Astrocyte (in vitro differentiated cells and primary cell): ENCODE results near the gene GPR15. TPM values are rescaled to one million over a fixed set of nuclear protein-coding genes. Genes with fewer than 3 reads are reported as not detected.

Experiments
- DNase-seq: peaks from one replicate; pipeline ENCODE4 v3.0.0-alpha.2; 2010; ENCODE audit warnings: low read depth
- FAIRE-seq: peaks from 2 replicates; lab custom pipeline; 2011; peaks lifted over from hg19 to GRCh38; lab: Jason Lieb, UNC
- H2AFZ ChIP-seq: 2 replicates; pipeline ENCODE4 v1.6.0; 2012; ENCODE audit warnings: low read depth, low read length, inconsistent platforms
- H3K27ac ChIP-seq: 2 replicates; pipeline ENCODE4 v1.5.1; 2011; ENCODE audit warnings: low read depth, low read length, inconsistent platforms
- H3K27me3 ChIP-seq: 2 replicates; pipeline ENCODE4 v1.6.0; 2011; ENCODE audit warnings: low read length, inconsistent platforms; ENCODE audit not compliant: insufficient read depth
- H3K36me3 ChIP-seq: 2 replicates; pipeline ENCODE4 v1.5.1; 2011; ENCODE audit warnings: low read length, inconsistent platforms; ENCODE audit not compliant: insufficient read depth
- H3K4me1 ChIP-seq: 2 replicates; pipeline ENCODE4 v1.5.1; 2011; ENCODE audit warnings: low read length, inconsistent platforms; ENCODE audit not compliant: insufficient read depth
- H3K4me2 ChIP-seq: 2 replicates; pipeline ENCODE4 v1.6.0; 2012; ENCODE audit warnings: low read length, inconsistent platforms
- H3K4me3 ChIP-seq: 2 replicates; pipeline ENCODE4 v1.5.1; 2011; ENCODE audit warnings: low read depth, mild to moderate bottlenecking, low read length, inconsistent platforms; ENCODE audit not compliant: insufficient read depth
- H3K79me2 ChIP-seq: 2 replicates; pipeline ENCODE4 v1.6.0; 2012; ENCODE audit warnings: mild to moderate bottlenecking, low read length, inconsistent platforms; ENCODE audit not compliant: insufficient read depth
- H3K9ac ChIP-seq: 2 replicates; pipeline ENCODE4 v1.6.0; 2012; ENCODE audit warnings: mild to moderate bottlenecking, low read length, inconsistent platforms
- H3K9me3 ChIP-seq: 2 replicates; pipeline ENCODE4 v1.5.1; 2012; ENCODE audit warnings: low read depth, mild to moderate bottlenecking, low read length, inconsistent platforms; ENCODE audit not compliant: insufficient read depth
- H4K20me1 ChIP-seq: 2 replicates; pipeline ENCODE4 v1.6.0; 2012; ENCODE audit warnings: low read length, inconsistent platforms; ENCODE audit not compliant: insufficient read depth
- H3K27ac Mint-ChIP-seq: one replicate; pipeline ENCODE4 v1.8.0; 2021; ENCODE audit warnings: mild to moderate bottlenecking, mixed read lengths; ENCODE audit not compliant: unreplicated experiment
- H3K27me3 Mint-ChIP-seq: one replicate; pipeline ENCODE4 v1.8.0; 2021; ENCODE audit warnings: low read depth, mixed read lengths; ENCODE audit not compliant: unreplicated experiment
- H3K36me3 Mint-ChIP-seq: one replicate; pipeline ENCODE4 v1.8.0; 2021; ENCODE audit warnings: low read depth, mixed read lengths; ENCODE audit not compliant: unreplicated experiment
- H3K4me1 Mint-ChIP-seq: one replicate; pipeline ENCODE4 v1.8.0; 2021; ENCODE audit warnings: low read depth, mixed read lengths; ENCODE audit not compliant: unreplicated experiment
- H3K4me3 Mint-ChIP-seq: one replicate; pipeline ENCODE4 v1.8.0; 2021; ENCODE audit warnings: mild to moderate bottlenecking, moderate library complexity, mixed read lengths; ENCODE audit not compliant: unreplicated experiment
- H3K9me3 Mint-ChIP-seq: one replicate; pipeline ENCODE4 v1.8.0; 2021; ENCODE audit warnings: mild to moderate bottlenecking, mixed read lengths; ENCODE audit not compliant: unreplicated experiment
- CTCF ChIP-seq: IDR thresholded peaks from 2 replicates; pipeline ENCODE4 v1.5.1; 2011; ENCODE audit warnings: low read depth, mild to moderate bottlenecking, inconsistent platforms, low read length, moderate library complexity; ENCODE audit not compliant: insufficient read depth
- EZH2 ChIP-seq: IDR thresholded peaks from 2 replicates; pipeline ENCODE4 v1.6.1; 2012; ENCODE audit warnings: mild to moderate bottlenecking, low read length, inconsistent platforms; ENCODE audit not compliant: insufficient read depth
- total RNA-seq: library from RNA; stranded (reverse); gene quantifications from 2 replicates; pipeline ENCODE4 v1.2.1, GENCODE V29; 2021

Gene GPR15
- total RNA-seq, 1 donor from 2014 or later = not detected

DNA sequence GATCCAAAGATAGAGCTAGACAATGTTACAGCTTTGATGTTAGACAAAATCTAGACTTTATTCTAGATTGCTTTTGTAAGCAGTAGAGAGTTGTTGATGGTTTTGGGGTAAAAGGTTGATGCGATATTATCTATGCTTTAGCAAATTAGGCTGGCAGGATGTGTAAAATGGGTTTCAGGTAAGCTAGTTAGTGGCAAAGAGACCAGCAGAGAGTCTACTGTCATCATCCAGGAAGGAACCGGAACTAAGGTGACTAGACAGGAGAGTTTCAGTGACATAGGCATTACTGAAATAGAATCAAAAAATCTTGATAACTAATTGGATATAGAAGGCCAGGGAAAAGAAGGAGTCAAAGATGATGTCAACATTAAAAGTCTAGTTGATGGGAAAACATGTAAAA, 23.2 kb upstream of the GPR15 start:
- H3K27ac ChIP-seq = no peak overlapping the region
- Mint-ChIP-seq H3K4me1 (no peaks in the 10 kb centered on the region), H3K27me3 (no peaks in the 10 kb centered on the region), H3K27ac (no peak overlapping the region), H3K36me3 (peaks cover 1% of the 10 kb centered on the region), H3K4me3 (no peak overlapping the region), H3K9me3 (no peaks in the 10 kb centered on the region)
- H3K9me3 ChIP-seq = no peaks in the 10 kb centered on the region
- no peaks in the 10 kb centered on the region for H3K27me3 ChIP-seq
- H3K36me3 ChIP-seq = no peaks in the 10 kb centered on the region
- TF ChIP-seq EZH2 = no peak
- no peak for TF ChIP-seq CTCF
- no peaks in the 10 kb centered on the region for H3K79me2 ChIP-seq
- no peak overlapping the region for H3K9ac ChIP-seq
- H3K4me1 ChIP-seq = no peaks in the 10 kb centered on the region
- no peak overlapping the region for H2AFZ ChIP-seq
- no peak overlapping the region for H3K4me2 ChIP-seq
- no peaks in the 10 kb centered on the region for H4K20me1 ChIP-seq
- DNase-seq (no peak), FAIRE-seq (no peak)
- no peak overlapping the region for H3K4me3 ChIP-seq

- Mint-ChIP-seq H3K36me3 (peaks cover 1% of the 10 kb centered on the region), H3K27me3 (no peaks in the 10 kb centered on the region), H3K4me1 (no peaks in the 10 kb centered on the region), H3K4me3 (no peak overlapping the region), H3K27ac (no peak overlapping the region), H3K9me3 (no peaks in the 10 kb centered on the region)
- no peak overlapping the region for H2AFZ ChIP-seq
- no peak overlapping the region for H3K27ac ChIP-seq
- H3K4me3 ChIP-seq = no peak overlapping the region
- H3K27me3 ChIP-seq = no peaks in the 10 kb centered on the region
- no peak overlapping the region for H3K4me2 ChIP-seq
- peaks cover 25% of the 10 kb centered on the region for H3K36me3 ChIP-seq
- TF ChIP-seq EZH2 (no peak), CTCF (no peak)
- H3K4me1 ChIP-seq = no peaks in the 10 kb centered on the region
- H3K79me2 ChIP-seq = no peaks in the 10 kb centered on the region
- FAIRE-seq (no peak), DNase-seq (no peak)
- no peaks in the 10 kb centered on the region for H4K20me1 ChIP-seq
- no peak overlapping the region for H3K9ac ChIP-seq
- no peaks in the 10 kb centered on the region for H3K9me3 ChIP-seq
Measured at GRCh38 chr3:98512576-98512975, 19.2 kb upstream of the GPR15 start.

- Histone ChIP-seq H3K4me3 (no peak overlapping the region), H3K4me1 (no peaks in the 10 kb centered on the region), H3K9me3 (no peaks in the 10 kb centered on the region), H3K36me3 (peaks cover 30% of the 10 kb centered on the region), H3K4me2 (no peak overlapping the region), H3K27ac (no peak overlapping the region), H3K79me2 (peaks cover 4% of the 10 kb centered on the region), H3K9ac (no peak overlapping the region), H4K20me1 (no peaks in the 10 kb centered on the region), H2AFZ (no peak overlapping the region), H3K27me3 (no peaks in the 10 kb centered on the region)
- no peaks in the 10 kb centered on the region for H3K27me3 Mint-ChIP-seq
- TF ChIP-seq EZH2 = no peak
- TF ChIP-seq CTCF = no peak
- H3K4me1 Mint-ChIP-seq = no peaks in the 10 kb centered on the region
- no peak overlapping the region for H3K4me3 Mint-ChIP-seq
- no peak overlapping the region for H3K27ac Mint-ChIP-seq
- peaks cover 1% of the 10 kb centered on the region for H3K36me3 Mint-ChIP-seq
- FAIRE-seq (no peak), DNase-seq (peak; percentile 17)
- no peaks in the 10 kb centered on the region for H3K9me3 Mint-ChIP-seq
Measured at GRCh38 chr3:98513091-98513511, 18.7 kb upstream of the GPR15 start.
